Pancreas (tissue), 10 donors: ENCODE measurements around the gene LAMA2. TPM values are rescaled to one million over a fixed set of nuclear protein-coding genes. Genes with fewer than 3 reads are reported as not detected.

ENCODE experiments used
- ATAC-seq, 4 donors: fragments of 200-7000 bp; cut with Tn5 transposase; one replicate each; pipeline versions ENCODE4 v1.8.0 to v1.9.1; 2020; ENCODE audit warnings: mild to moderate bottlenecking in 4 of 4, moderate library complexity in 4 of 4
- DNase-seq, 6 donors: peaks; one replicate each; pipeline ENCODE4 v3.0.0-alpha.2; 2020
- FAIRE-seq: peaks from 2 replicates; lab custom pipeline; 2012; peaks lifted over from hg19 to GRCh38; lab: Jason Lieb, UNC
- H3K27ac ChIP-seq, 4 donors: fragments of 200-600 bp; sonication (generic); 1 replicate in 3 of 4; 2 replicates in 1 of 4; pipeline versions ENCODE4 v1.5.0 to v1.8.0; 2020
- H3K27me3 ChIP-seq, 4 donors: fragments of 200-600 bp; one replicate each; pipeline ENCODE4 v1.8.0; 2021
- H3K36me3 ChIP-seq, 3 donors: fragments of 200-600 bp; sonication (generic) in 1 of 3; one replicate each; pipeline versions ENCODE4 v1.5.0 to v1.8.0; 2020 to 2021
- H3K4me1 ChIP-seq, 3 donors: fragments of 200-600 bp; one replicate each; pipeline ENCODE4 v1.8.0; 2021
- H3K4me3 ChIP-seq, 4 donors: fragments of 200-600 bp; sonication (generic) in 2 of 4; one replicate each; pipeline versions ENCODE4 v1.5.0 to v1.8.0; 2020 to 2021
- H3K9me3 ChIP-seq, 4 donors: fragments of 200-600 bp; one replicate each; pipeline ENCODE4 v1.8.0; 2021
- CTCF ChIP-seq, 4 donors: fragments of 200-600 bp; sonication (generic) in 3 of 4; IDR thresholded peaks; one replicate each; pipeline versions ENCODE4 v1.5.0 to v1.8.0; 2021; ENCODE audit warnings: antibody characterized with exemption in 4 of 4
- WGBS, 2 donors: extraction: QIAGEN DNeasy Blood & Tissue Kit; methylation state at CpG; one replicate each; pipeline ENCODE4 v1.1.7; 2013; 5-methylcytosine and 5-hydroxymethylcytosine counted together
- intact Hi-C, 3 donors: fragments of 100-400 bp; cut with DNase I; formaldehyde crosslinking; loops; one replicate each; pipeline versions ENCODE4 v1.11.1 to v1.14.2; 2022
- polyA plus RNA-seq, 2 donors: library from polyadenylated mRNA; stranded (reverse); fragments of 200-250 nt; gene quantifications; one replicate each; pipeline ENCODE4 v1.2.3, GENCODE V29; 2013
- total RNA-seq, 6 donors: library from RNA; stranded (reverse); fragmentation: NEBNext Ultra II Directional in 4 of 6; extraction: Animal tissue kit (Norgen Biotek cat#: 25700) in 4 of 6; gene quantifications; one replicate each; pipeline versions ENCODE4 v1.2.1 to v1.2.4, GENCODE V29; 2021 to 2023
- donor health status: healthy with polysubstance abuse.
- donor health status: DM: no; HTN: no; CAD: no; lungs with moderate emphysema.
- donor health status: DM: no; HTN: no; CAD: no.
- donor health status: control.
- donor health status: control.
- donor health status: Bipolar disorder and iron deficiency.
- donor health status: DM: yes; HTN: yes; CAD: no.
- donor health status: DM: no; HTN: no; CAD: no.
- donor health status: DM: no; HTN: no; CAD: no.
- donor health status: DM: yes; HTN: yes; CAD: no.

Gene LAMA2
- total and polyA plus RNA-seq, 8 donors, result 1.2 to 26.2 (median 6.2) TPM

GRCh38 chr6:129184324-129184723 is 301.4 kb downstream of the LAMA2 start:
- intact Hi-C loops, result no loop called here
- H3K4me3 ChIP-seq, result no peak overlapping the region
- H3K27me3 ChIP-seq, result no peaks in the 10 kb centered on the region
- H3K36me3 ChIP-seq, result no peaks in the 10 kb centered on the region
- 64 to 65% methylated on average over 3 of the region's 3 CpGs for WGBS, 2 donors
- ATAC-seq (no peak), DNase-seq (no peak), FAIRE-seq (no peak)
- H3K27ac ChIP-seq, result no peak overlapping the region
- no peak for TF ChIP-seq CTCF (IDR thresholded peaks at IDR 0.05)
- no peaks in the 10 kb centered on the region for H3K4me1 ChIP-seq
- no peaks in the 10 kb centered on the region for H3K9me3 ChIP-seq

- no peak for TF ChIP-seq CTCF (IDR thresholded peaks at IDR 0.05)
- Histone ChIP-seq H3K4me1 (no peaks in the 10 kb centered on the region), H3K27me3 (no peaks in the 10 kb centered on the region), H3K27ac (no peak overlapping the region), H3K9me3 (no peaks in the 10 kb centered on the region), H3K4me3 (no peak overlapping the region), H3K36me3 (no peaks in the 10 kb centered on the region)
- ATAC-seq (no peak), DNase-seq (no peak), FAIRE-seq (no peak)
- intact Hi-C loops, result no loop called here
- WGBS, 2 donors, result 56 to 93% methylated on average over 1 of the region's 1 CpG
Observed at GRCh38 chr6:129184808-129185366, 301.9 kb downstream of the LAMA2 start.

- intact Hi-C loops, result no loop called here
- FAIRE-seq (no peak), DNase-seq (no peak), ATAC-seq (no peak)
- Histone ChIP-seq H3K4me3 (no peak overlapping the region), H3K9me3 (no peaks in the 10 kb centered on the region), H3K27ac (no peak overlapping the region), H3K27me3 (no peaks in the 10 kb centered on the region), H3K4me1 (no peaks in the 10 kb centered on the region), H3K36me3 (no peaks in the 10 kb centered on the region)
- no peak for TF ChIP-seq CTCF (IDR thresholded peaks at IDR 0.05)
- 71 to 85% methylated on average over 3 of the region's 3 CpGs for WGBS, 2 donors
Observed at GRCh38 chr6:129186988-129187387, 304.1 kb downstream of the LAMA2 start.

- FAIRE-seq (no peak), DNase-seq (no peak), ATAC-seq (no peak)
- WGBS, 2 donors, result 70 to 72% methylated on average over 2 of the region's 2 CpGs
- no peaks in the 10 kb centered on the region for H3K9me3 ChIP-seq
- no peak overlapping the region for H3K4me3 ChIP-seq
- H3K4me1 ChIP-seq, result no peaks in the 10 kb centered on the region
- intact Hi-C loops, result no loop called here
- H3K27me3 ChIP-seq, result no peaks in the 10 kb centered on the region
- TF ChIP-seq CTCF (IDR thresholded peaks at IDR 0.05), result no peak
- no peaks in the 10 kb centered on the region for H3K36me3 ChIP-seq
- no peak overlapping the region for H3K27ac ChIP-seq
Observed at GRCh38 chr6:129188306-129188705, 305.4 kb downstream of the LAMA2 start.

GRCh38 chr6:129188795-129189194 is 305.9 kb downstream of the LAMA2 start:
- TF ChIP-seq CTCF (IDR thresholded peaks at IDR 0.05), result no peak
- Histone ChIP-seq H3K36me3 (no peaks in the 10 kb centered on the region), H3K27me3 (no peaks in the 10 kb centered on the region), H3K9me3 (no peaks in the 10 kb centered on the region), H3K4me3 (no peak overlapping the region), H3K4me1 (no peaks in the 10 kb centered on the region), H3K27ac (no peak overlapping the region)
- DNase-seq, result no peak
- no peak for ATAC-seq
- no peak for FAIRE-seq
- intact Hi-C loops, result no loop called here
- 60 to 73% methylated on average over 2 of the region's 2 CpGs for WGBS, 2 donors
